Neural cell (in vitro differentiated cells): Measurements from ENCODE around the gene TULP4. TPM values are rescaled to one million over a fixed set of nuclear protein-coding genes. Genes with fewer than 3 reads are reported as not detected.

ENCODE experiments used
- H2AFZ ChIP-seq: fragments of 200-600, 300-800 bp; sonication (generic), shearing (Covaris generic); 2 replicates; pipeline ENCODE4 v1.6.0; 2014; ENCODE audit warnings: low read depth, mild to moderate bottlenecking, antibody characterized with exemption, low read length, moderate library complexity
- H3F3A ChIP-seq: fragments of 200-600 bp; shearing (Covaris generic); 2 replicates; pipeline ENCODE4 v1.6.1; 2016; ENCODE audit warnings: mild to moderate bottlenecking, moderate library complexity, mixed read lengths, antibody characterized with exemption, low read length; ENCODE audit not compliant: insufficient read depth, poor library complexity, severe bottlenecking
- H3K27ac ChIP-seq: fragments of 200-600, 300-800 bp; sonication (generic), shearing (Covaris generic); 2 replicates; pipeline ENCODE4 v1.5.1; 2014; ENCODE audit warnings: mild to moderate bottlenecking, low read length, moderate library complexity
- H3K27me3 ChIP-seq: fragments of 300-800, 200-600 bp; sonication (generic), shearing (Covaris generic); 2 replicates; pipeline ENCODE4 v1.6.0; 2014; ENCODE audit warnings: mild to moderate bottlenecking, low read depth, low read length, moderate library complexity; ENCODE audit not compliant: insufficient read depth
- H3K36me3 ChIP-seq: fragments of 300-800, 200-600 bp; sonication (generic), shearing (Covaris generic); 2 replicates; pipeline ENCODE4 v1.5.1; 2014; ENCODE audit warnings: mild to moderate bottlenecking, antibody characterized with exemption, low read length, moderate library complexity; ENCODE audit not compliant: insufficient read depth
- H3K4me2 ChIP-seq: fragments of 300-800, 200-600 bp; sonication (generic), shearing (Covaris generic); 2 replicates; pipeline ENCODE4 v1.6.0; 2014; ENCODE audit warnings: mild to moderate bottlenecking, low read length
- H3K4me3 ChIP-seq: fragments of 300-800, 200-600 bp; sonication (generic), shearing (Covaris generic); 2 replicates; pipeline ENCODE4 v1.5.1; 2014; ENCODE audit warnings: mild to moderate bottlenecking, low read length, moderate library complexity
- H3K79me2 ChIP-seq: fragments of 200-600 bp; shearing (Covaris generic); replicated peaks from 2 replicates; pipeline ENCODE4 v1.6.0; 2014; ENCODE audit warnings: mild to moderate bottlenecking, low read length, moderate library complexity; ENCODE audit not compliant: insufficient read depth
- H3K9ac ChIP-seq: fragments of 300-800, 200-600 bp; sonication (generic), shearing (Covaris generic); 2 replicates; pipeline ENCODE4 v1.6.1; 2016; ENCODE audit warnings: mild to moderate bottlenecking, low read length, mixed read lengths
- H3K9me2 ChIP-seq: fragments of 200-600 bp; shearing (Covaris generic); 2 replicates; pipeline ENCODE4 v1.6.1; 2016; ENCODE audit warnings: mild to moderate bottlenecking, low read length, mixed read lengths; ENCODE audit not compliant: insufficient read depth
- H3K9me3 ChIP-seq: fragments of 200-600, 300-800 bp; sonication (generic), shearing (Covaris generic); 2 replicates; pipeline ENCODE4 v1.6.1; 2016; ENCODE audit warnings: mild to moderate bottlenecking, mixed run types, low read length, moderate library complexity, mixed read lengths
- H4K20me1 ChIP-seq: fragments of 200-600 bp; shearing (Covaris generic); 2 replicates; pipeline ENCODE4 v1.6.1; 2016; ENCODE audit warnings: mild to moderate bottlenecking, mixed run types; ENCODE audit not compliant: insufficient read depth
- EP300 ChIP-seq: fragments of 450-650 bp; conservative IDR thresholded peaks from 2 replicates; pipeline ENCODE4 v1.6.1; 2014; ENCODE audit warnings: antibody characterized with exemption, mild to moderate bottlenecking, moderate library complexity; ENCODE audit not compliant: poor library complexity, severe bottlenecking
- EZH2 ChIP-seq: fragments of 200-600, 300-800 bp; shearing (Covaris generic), sonication (generic); IDR thresholded peaks from 2 replicates; pipeline ENCODE4 v1.6.1; 2014; ENCODE audit warnings: antibody characterized with exemption, low read length, borderline replicate concordance, mild to moderate bottlenecking; ENCODE audit not compliant: insufficient read depth, poor library complexity, severe bottlenecking
- MXI1 ChIP-seq: fragments of 450-650 bp; conservative IDR thresholded peaks from 2 replicates; pipeline ENCODE4 v1.6.1; 2014; ENCODE audit warnings: antibody characterized with exemption, mild to moderate bottlenecking; ENCODE audit not compliant: poor library complexity, severe bottlenecking
- POLR2AphosphoS5 ChIP-seq: IDR thresholded peaks from 2 replicates; pipeline ENCODE4 v1.6.1; 2012
- RAD21 ChIP-seq: fragments of 450-650 bp; conservative IDR thresholded peaks from 2 replicates; pipeline ENCODE4 v1.6.1; 2014; ENCODE audit warnings: antibody characterized with exemption, mild to moderate bottlenecking, moderate library complexity
- REST ChIP-seq: IDR thresholded peaks from 2 replicates; pipeline ENCODE4 v1.6.1; 2012; ENCODE audit warnings: borderline replicate concordance
- SMC3 ChIP-seq: fragments of 450-650 bp; conservative IDR thresholded peaks from 2 replicates; pipeline ENCODE4 v1.6.1; 2014; ENCODE audit warnings: antibody characterized with exemption, mild to moderate bottlenecking, moderate library complexity; ENCODE audit not compliant: poor library complexity
- TAF1 ChIP-seq: IDR thresholded peaks from 2 replicates; pipeline ENCODE4 v1.6.1; 2012; ENCODE audit warnings: low read depth
- polyA plus RNA-seq: library from polyadenylated mRNA; depleted of rRNA; stranded (reverse); fragments of >200 nt; gene quantifications from 2 replicates; pipeline ENCODE4 v1.2.3, GENCODE V29; 2014
- TF ChIP-seq, protein P1 (sequence below): fragments of 450-650 bp; IDR thresholded peaks from 2 replicates; pipeline ENCODE4 v1.5.1; 2014; ENCODE audit warnings: antibody characterized with exemption, mild to moderate bottlenecking, moderate library complexity; ENCODE audit not compliant: poor library complexity, severe bottlenecking

Gene TULP4
- polyA plus RNA-seq, 1 donor from 2014 or later: 30.6 TPM

DNA sequence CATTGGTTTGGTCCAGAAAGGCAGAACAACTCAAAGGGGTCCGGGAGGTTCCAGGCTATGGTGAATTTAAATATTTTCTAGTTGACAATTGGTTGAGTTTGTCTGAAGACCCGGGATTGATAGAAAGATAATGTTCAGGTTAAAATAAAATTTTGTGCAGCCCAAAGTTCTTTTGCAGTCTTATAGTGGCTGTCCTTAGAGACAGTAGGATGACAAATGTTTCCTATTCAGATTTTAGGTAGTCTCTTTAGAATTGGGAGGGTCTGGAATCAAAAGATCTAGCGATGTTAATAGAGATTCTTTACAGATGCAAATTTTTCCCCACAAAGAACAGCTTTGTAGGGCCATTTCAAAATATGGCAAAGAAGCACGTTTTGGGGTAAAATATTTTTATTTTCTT is 109.1 kb downstream of the TULP4 start:
- Histone ChIP-seq H3K9me2 (no peaks in the 10 kb centered on the region), H3K27me3 (no peaks in the 10 kb centered on the region), H3F3A (no peaks in the 10 kb centered on the region), H3K4me3 (no peak overlapping the region), H2AFZ (no peak overlapping the region), H3K9me3 (no peaks in the 10 kb centered on the region), H4K20me1 (no peaks in the 10 kb centered on the region), H3K79me2 (no peaks in the 10 kb centered on the region), H3K4me2 (no peak overlapping the region), H3K9ac (no peak overlapping the region), H3K36me3 (peaks cover 4% of the 10 kb centered on the region), H3K27ac (no peak overlapping the region)
- no peak for TF ChIP-seq TAF1
- TF ChIP-seq REST: no peak
- TF ChIP-seq EZH2: no peak
- TF ChIP-seq RAD21: no peak
- no peak for TF ChIP-seq SMC3
- no peak for TF ChIP-seq POLR2AphosphoS5
- no peak for TF ChIP-seq EP300
- no peak for TF ChIP-seq MXI1
- TF ChIP-seq, protein P1, sequence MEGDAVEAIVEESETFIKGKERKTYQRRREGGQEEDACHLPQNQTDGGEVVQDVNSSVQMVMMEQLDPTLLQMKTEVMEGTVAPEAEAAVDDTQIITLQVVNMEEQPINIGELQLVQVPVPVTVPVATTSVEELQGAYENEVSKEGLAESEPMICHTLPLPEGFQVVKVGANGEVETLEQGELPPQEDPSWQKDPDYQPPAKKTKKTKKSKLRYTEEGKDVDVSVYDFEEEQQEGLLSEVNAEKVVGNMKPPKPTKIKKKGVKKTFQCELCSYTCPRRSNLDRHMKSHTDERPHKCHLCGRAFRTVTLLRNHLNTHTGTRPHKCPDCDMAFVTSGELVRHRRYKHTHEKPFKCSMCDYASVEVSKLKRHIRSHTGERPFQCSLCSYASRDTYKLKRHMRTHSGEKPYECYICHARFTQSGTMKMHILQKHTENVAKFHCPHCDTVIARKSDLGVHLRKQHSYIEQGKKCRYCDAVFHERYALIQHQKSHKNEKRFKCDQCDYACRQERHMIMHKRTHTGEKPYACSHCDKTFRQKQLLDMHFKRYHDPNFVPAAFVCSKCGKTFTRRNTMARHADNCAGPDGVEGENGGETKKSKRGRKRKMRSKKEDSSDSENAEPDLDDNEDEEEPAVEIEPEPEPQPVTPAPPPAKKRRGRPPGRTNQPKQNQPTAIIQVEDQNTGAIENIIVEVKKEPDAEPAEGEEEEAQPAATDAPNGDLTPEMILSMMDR: no peak

- no peak for TF ChIP-seq EZH2
- TF ChIP-seq, protein P1: no peak
- TF ChIP-seq RAD21: no peak
- TF ChIP-seq TAF1: no peak
- TF ChIP-seq MXI1: no peak
- TF ChIP-seq REST: no peak
- TF ChIP-seq SMC3: no peak
- no peak for TF ChIP-seq POLR2AphosphoS5
- no peak for TF ChIP-seq EP300
- H3F3A ChIP-seq: no peaks in the 10 kb centered on the region
- H3K4me3 ChIP-seq: no peak overlapping the region
- no peak overlapping the region for H3K27ac ChIP-seq
- no peaks in the 10 kb centered on the region for H3K9me2 ChIP-seq
- no peaks in the 10 kb centered on the region for H3K9me3 ChIP-seq
- peaks cover 4% of the 10 kb centered on the region for H3K36me3 ChIP-seq
- H4K20me1 ChIP-seq: no peaks in the 10 kb centered on the region
- no peak overlapping the region for H3K9ac ChIP-seq
- no peak overlapping the region for H3K4me2 ChIP-seq
- H3K27me3 ChIP-seq: no peaks in the 10 kb centered on the region
- H2AFZ ChIP-seq: no peak overlapping the region
- no peaks in the 10 kb centered on the region for H3K79me2 ChIP-seq
These were observed 110.5 kb downstream of the TULP4 start for GRCh38 chr6:158422629-158423238.
